HG02885 (cell line): Measurements from ENCODE around the gene ZKSCAN7.
"Not testable (repeated sequence)": the region's sequence is repeated elsewhere in the genome, so short reads cannot be mapped to it uniquely, and the experiment has no call there.

Experiments used
- ATAC-seq: cut with Tn5 transposase; IDR thresholded peaks from one replicate; pipeline ENCODE4 v1.9.1; 2021; ENCODE audit warnings: mild to moderate bottlenecking; ENCODE audit not compliant: unreplicated experiment, poor library complexity

ZKSCAN7 gene

GRCh38 chr3:44554626-44555592, at the start of gene ZKSCAN7:
Gene ZKSCAN7, plus strand, starts transcription at chr3:44555193. Its CDS starts 1,855 bp downstream, at chr3:44557048.
- peak; percentile 83 for ATAC-seq

- no peak for ATAC-seq
These were observed 48.4 kb upstream of the ZKSCAN7 start for GRCh38 chr3:44506556-44506955.

- no peak for ATAC-seq
These were observed 48.0 kb upstream of the ZKSCAN7 start for GRCh38 chr3:44506961-44507360.

- ATAC-seq, result no peak
These were observed 45.5 kb upstream of the ZKSCAN7 start for GRCh38 chr3:44509393-44509921.

GRCh38 chr3:44510000-44510368, 45.0 kb upstream of the ZKSCAN7 start:
- peak; percentile 41 for ATAC-seq

- ATAC-seq, result no peak
These were observed 43.8 kb upstream of the ZKSCAN7 start for GRCh38 chr3:44511238-44511566.

GRCh38 chr3:44513513-44513912, 41.5 kb upstream of the ZKSCAN7 start:
- no peak for ATAC-seq

GRCh38 chr3:44516230-44516629, 38.8 kb upstream of the ZKSCAN7 start:
- no peak for ATAC-seq

GRCh38 chr3:44518782-44519156, 36.2 kb upstream of the ZKSCAN7 start:
- no peak for ATAC-seq

GRCh38 chr3:44521721-44522120, 33.3 kb upstream of the ZKSCAN7 start:
- no peak for ATAC-seq

GRCh38 chr3:44522494-44522933, 32.5 kb upstream of the ZKSCAN7 start:
- no peak for ATAC-seq

- no peak for ATAC-seq
These were observed 29.9 kb upstream of the ZKSCAN7 start for GRCh38 chr3:44525060-44525459.

- no peak for ATAC-seq
These were observed 25.1 kb upstream of the ZKSCAN7 start for GRCh38 chr3:44529927-44530326.

- no peak for ATAC-seq
These were observed 24.1 kb upstream of the ZKSCAN7 start for GRCh38 chr3:44530911-44531310.

- not testable (repeated sequence) for ATAC-seq
These were observed 20.3 kb upstream of the ZKSCAN7 start for GRCh38 chr3:44534659-44535058.

GRCh38 chr3:44535364-44535763, 19.6 kb upstream of the ZKSCAN7 start:
- ATAC-seq, result no peak

GRCh38 chr3:44544811-44545210, 10.2 kb upstream of the ZKSCAN7 start:
- ATAC-seq, result not testable (repeated sequence)

- no peak for ATAC-seq
These were observed 730 bp downstream of the ZKSCAN7 start for GRCh38 chr3:44555723-44556122.

GRCh38 chr3:44557074-44557473, 2.1 kb downstream of the ZKSCAN7 start:
- no peak for ATAC-seq

GRCh38 chr3:44561076-44561475, 6.1 kb downstream of the ZKSCAN7 start:
- ATAC-seq, result no peak

- ATAC-seq, result no peak
These were observed 7.2 kb downstream of the ZKSCAN7 start for GRCh38 chr3:44562147-44562546.

GRCh38 chr3:44568561-44568960, 13.6 kb downstream of the ZKSCAN7 start:
- no peak for ATAC-seq
